GM18498 (cell line): Measurements from ENCODE around the gene JMJD8.

Source experiments
- ATAC-seq: cut with Tn5 transposase; IDR thresholded peaks from one replicate; pipeline ENCODE4 v1.9.1; 2021; ENCODE audit warnings: mild to moderate bottlenecking, moderate library complexity; ENCODE audit not compliant: unreplicated experiment

Gene JMJD8

GRCh38 chr16:677316-678190, 6.6 kb downstream of the JMJD8 start:
- no peak for ATAC-seq

GRCh38 chr16:676913-677312, 7.2 kb downstream of the JMJD8 start:
- ATAC-seq = no peak

- no peak for ATAC-seq
Observed at GRCh38 chr16:676565-676902, 7.6 kb downstream of the JMJD8 start.

- ATAC-seq = no peak
Observed at GRCh38 chr16:675884-676564, 8.1 kb downstream of the JMJD8 start.

- ATAC-seq = no peak
Observed at GRCh38 chr16:674968-675883, 8.9 kb downstream of the JMJD8 start, which contains the start of gene RHBDL1. Gene RHBDL1, plus strand, starts transcription at chr16:675671. Its CDS starts 120 bp downstream, at chr16:675791.

- ATAC-seq = no peak
Observed at GRCh38 chr16:674214-674881, 9.8 kb downstream of the JMJD8 start.

- no peak for ATAC-seq
Observed at GRCh38 chr16:673399-673991, 10.6 kb downstream of the JMJD8 start.

GRCh38 chr16:672851-673250, 11.3 kb downstream of the JMJD8 start:
- no peak for ATAC-seq

- ATAC-seq = no peak
Observed at GRCh38 chr16:672371-672770, 11.8 kb downstream of the JMJD8 start.

- no peak for ATAC-seq
Observed at GRCh38 chr16:671353-672131, 12.6 kb downstream of the JMJD8 start.

- no peak for ATAC-seq
Observed at GRCh38 chr16:670485-671352, 13.4 kb downstream of the JMJD8 start.

- no peak for ATAC-seq
Observed at GRCh38 chr16:669666-670065, 14.5 kb downstream of the JMJD8 start.

- peak; percentile 6 for ATAC-seq
Observed at GRCh38 chr16:668519-669171, 15.5 kb downstream of the JMJD8 start.

GRCh38 chr16:667780-668518, 16.2 kb downstream of the JMJD8 start, which contains the start of gene RHOT2:
Gene RHOT2, plus strand, starts transcription at chr16:668132. Its CDS starts 68 bp downstream, at chr16:668200.
- ATAC-seq = peak; percentile 89

- ATAC-seq = no peak
Observed at GRCh38 chr16:667113-667779, 16.9 kb downstream of the JMJD8 start.

- ATAC-seq = no peak
Observed at GRCh38 chr16:666572-666971, 17.6 kb downstream of the JMJD8 start.

- ATAC-seq = no peak
Observed at GRCh38 chr16:662597-662996, 21.5 kb downstream of the JMJD8 start.
